ENCODE measurements around the gene KL. TPM values are rescaled to one million over a fixed set of nuclear protein-coding genes. Genes with fewer than 3 reads are reported as not detected.

The KL gene
- total RNA-seq = 0.13 and 0.19 TPM in 2 replicates

GRCh38 chr13:33016414-33017322 is at the start of gene KL:
TSS of gene KL (plus strand) at chr13:33016423. CDS start at chr13:33016441, 18 bp downstream.

All from aortic smooth muscle cell (primary cell).